ENCODE measurements around the gene CHRNA3. TPM values are rescaled to one million over a fixed set of nuclear protein-coding genes. Genes with fewer than 3 reads are reported as not detected.

Gene CHRNA3
- polyA plus RNA-seq, 6 donors from 2014 or later: not detected

DNA sequence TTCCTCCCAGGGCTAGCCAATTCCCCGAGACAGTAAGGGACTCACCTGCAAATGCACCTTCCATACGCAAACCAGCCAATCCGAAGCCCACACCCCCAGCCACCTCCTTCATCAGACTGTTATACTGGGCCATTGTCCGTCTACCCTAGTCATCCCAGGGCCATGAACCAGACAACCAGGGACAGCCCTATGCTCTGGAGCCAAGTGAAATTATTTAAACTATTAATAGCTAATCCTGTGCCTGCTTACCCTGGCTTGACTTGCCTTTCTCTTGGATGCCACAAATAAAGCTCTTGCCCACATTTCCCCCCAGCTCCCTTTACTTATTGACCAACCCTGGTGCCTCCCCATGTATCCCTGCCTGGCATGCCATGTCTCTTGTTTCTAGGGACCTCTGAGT is 24.2 kb upstream of the CHRNA3 start:
- peaks cover 0 to 12% (median 5%) of the 10 kb centered on the region in 3 donors for H3K27me3 Mint-ChIP-seq
- H3K36me3 Mint-ChIP-seq: no peaks in the 10 kb centered on the region
- no peak for DNase-seq
- peaks cover 4 to 10% (median 8%) of the 10 kb centered on the region in 3 donors for H3K4me1 Mint-ChIP-seq
- peak overlapping the region in 1 of 6 donors; percentile 52 for H3K27ac Mint-ChIP-seq
- H3K4me3 Mint-ChIP-seq: no peak overlapping the region
- no peak for ATAC-seq (ENCODE audit: low read depth in 2 of 2)
- H3K9me3 Mint-ChIP-seq: no peaks in the 10 kb centered on the region

DNA sequence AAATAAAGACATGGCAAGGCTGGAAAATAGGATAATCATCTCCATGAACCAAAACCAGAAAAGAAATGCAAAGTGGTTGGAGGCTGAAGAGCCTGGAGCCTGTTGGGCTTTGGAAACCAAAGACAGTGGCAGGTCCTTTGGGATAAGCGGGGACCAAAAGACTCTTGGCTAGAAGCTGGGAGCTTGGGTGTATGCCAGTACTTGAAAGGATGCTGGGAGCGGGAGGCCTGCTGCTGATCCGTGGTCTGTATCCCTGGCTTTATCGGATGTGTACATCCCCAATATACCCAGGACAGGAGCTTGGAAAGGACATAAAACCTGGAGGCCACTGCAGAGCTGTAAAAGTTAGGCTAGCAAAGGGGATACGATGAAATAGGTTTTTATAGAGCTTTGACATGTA is 21.5 kb upstream of the CHRNA3 start:
- Mint-ChIP-seq H3K27me3 (peaks cover 0 to 14% (median 7%) of the 10 kb centered on the region in 3 donors), H3K4me1 (peaks cover 4 to 10% (median 8%) of the 10 kb centered on the region in 3 donors), H3K36me3 (no peaks in the 10 kb centered on the region), H3K9me3 (no peaks in the 10 kb centered on the region), H3K27ac (no peak overlapping the region), H3K4me3 (peak overlapping the region in 2 of 8 donors; percentile 22 to 78)
- DNase-seq (no peak), ATAC-seq (ENCODE audit: low read depth in 2 of 2) (no peak)

DNA sequence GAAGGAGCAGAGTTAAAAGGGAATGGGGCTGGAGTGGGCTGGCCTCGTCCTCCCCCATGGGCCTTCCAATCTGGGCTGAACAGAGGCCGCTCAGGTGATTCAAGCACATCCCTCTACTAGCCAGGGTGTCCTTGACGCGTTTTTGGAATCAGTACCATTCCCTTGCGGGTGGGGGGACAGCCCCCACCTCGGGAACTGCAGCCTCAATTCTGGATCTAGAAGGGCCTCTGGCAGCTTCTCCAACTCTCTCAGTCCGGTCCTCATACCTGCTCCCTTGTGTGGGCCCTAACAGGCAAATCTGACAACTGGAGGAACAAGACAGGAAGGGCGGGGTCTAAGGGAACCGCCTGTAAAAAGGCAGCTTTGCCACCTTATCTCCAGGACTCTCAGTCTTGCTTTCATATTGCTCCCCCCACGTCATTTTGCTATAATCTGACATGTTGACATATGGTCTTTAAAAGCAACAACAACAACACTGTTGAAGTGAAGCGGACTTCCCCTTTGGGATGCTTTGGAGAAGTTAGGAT is 21.0 kb upstream of the CHRNA3 start:
- no peak for DNase-seq
- peak overlapping the region in 2 of 6 donors; percentile 23 to 31 for H3K27ac Mint-ChIP-seq
- peaks cover 4 to 10% (median 8%) of the 10 kb centered on the region in 3 donors for H3K4me1 Mint-ChIP-seq
- H3K27me3 Mint-ChIP-seq: peaks cover 0 to 18% (median 12%) of the 10 kb centered on the region in 3 donors
- peak overlapping the region; percentile 48 to 88 (median 78) for H3K4me3 Mint-ChIP-seq
- no peaks in the 10 kb centered on the region for H3K9me3 Mint-ChIP-seq
- ATAC-seq (ENCODE audit: low read depth in 2 of 2): no peak
- no peaks in the 10 kb centered on the region for H3K36me3 Mint-ChIP-seq

DNA sequence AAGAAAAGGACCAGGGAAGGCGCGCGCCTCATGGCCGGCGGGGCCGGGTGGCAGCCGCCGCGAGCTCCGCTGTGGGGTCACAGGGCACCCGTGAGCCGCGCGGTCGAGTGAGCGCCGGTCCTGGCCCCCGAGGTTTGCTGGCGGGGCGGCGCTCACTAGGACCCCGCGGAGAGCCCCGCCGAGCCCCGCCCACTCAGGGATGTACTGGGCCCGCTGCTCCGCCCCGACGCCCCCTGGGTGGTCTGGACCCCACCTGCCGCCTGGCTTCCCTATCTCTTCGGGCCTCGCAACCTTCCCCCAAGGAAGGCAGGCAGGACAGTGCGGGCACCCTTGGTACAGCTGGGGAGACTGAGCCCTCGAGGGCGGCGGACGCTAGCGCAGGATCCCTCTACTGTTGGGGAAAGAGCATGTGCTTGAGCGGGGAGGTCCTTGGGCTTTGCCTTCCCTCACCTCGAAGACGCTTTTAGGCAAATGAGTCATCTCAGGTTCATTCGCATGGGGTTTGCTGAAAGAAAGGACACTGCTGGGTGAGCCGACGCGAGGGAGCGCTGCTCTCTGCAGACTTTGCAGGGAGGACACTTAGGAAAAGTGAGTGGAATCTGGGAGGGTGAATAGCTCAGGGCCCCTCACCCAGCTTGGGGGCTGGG is 20.4 kb upstream of the CHRNA3 start, which contains the start of gene CHRNB4:
Gene CHRNB4 (minus strand): TSS at position 109 of the 647 bp plus-strand sequence. CDS start 77 bp downstream, at position 32.
- Mint-ChIP-seq H3K36me3 (no peaks in the 10 kb centered on the region), H3K27ac (peak within 1 kb of the TSS in 2 of 6 donors; percentile 23 to 31), H3K9me3 (peaks cover 0 to under 1% (median 0%) of the 10 kb centered on the region in 7 donors), H3K27me3 (peaks cover 5 to 23% (median 18%) of the 10 kb centered on the region in 3 donors), H3K4me3 (peak within 1 kb of the TSS; percentile 48 to 88 (median 80)), H3K4me1 (peaks cover 4 to 10% (median 8%) of the 10 kb centered on the region in 3 donors)
- ATAC-seq (ENCODE audit: low read depth in 2 of 2) (peak; percentile 61 to 68), DNase-seq (peak; percentile 14)

DNA sequence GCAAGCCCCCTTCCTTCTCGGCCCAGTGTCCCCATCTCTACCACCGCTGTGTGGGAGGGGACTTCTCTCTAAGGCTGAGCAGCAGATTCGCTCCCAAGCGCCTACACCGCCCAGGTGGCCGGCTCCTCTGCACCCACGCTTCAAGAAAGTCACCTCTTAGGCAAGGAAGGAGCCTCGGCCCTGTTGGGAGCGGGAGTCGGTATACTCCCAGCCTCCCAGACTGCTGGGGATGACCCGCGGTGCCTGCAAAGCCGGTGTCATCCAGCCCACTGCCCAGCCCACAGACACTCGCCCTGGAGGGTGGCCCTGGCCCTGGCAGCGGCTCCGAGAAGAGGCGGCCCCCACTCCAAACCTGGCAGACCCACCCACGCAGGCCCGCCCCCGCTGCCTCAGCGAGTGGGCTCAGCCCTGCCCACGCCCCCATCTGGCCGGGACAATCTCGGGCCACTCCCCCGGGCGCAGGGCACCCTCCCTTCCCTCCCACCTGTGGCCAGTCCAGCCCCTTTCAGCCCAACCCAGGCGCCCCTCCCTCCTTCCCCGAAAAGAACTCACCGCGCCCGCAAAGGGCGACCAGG is 19.8 kb upstream of the CHRNA3 start:
- no peak for DNase-seq
- H3K9me3 Mint-ChIP-seq: peaks cover 0 to 2% (median 0%) of the 10 kb centered on the region in 7 donors
- H3K27me3 Mint-ChIP-seq: peaks cover 5 to 24% (median 22%) of the 10 kb centered on the region in 3 donors
- no peaks in the 10 kb centered on the region for H3K36me3 Mint-ChIP-seq
- peak overlapping the region in 7 of 8 donors; percentile 12 to 88 (median 78) for H3K4me3 Mint-ChIP-seq
- H3K27ac Mint-ChIP-seq: no peak overlapping the region
- H3K4me1 Mint-ChIP-seq: peaks cover 4 to 10% (median 8%) of the 10 kb centered on the region in 3 donors
- ATAC-seq (ENCODE audit: low read depth in 2 of 2): peak; percentile 17 to 22

DNA sequence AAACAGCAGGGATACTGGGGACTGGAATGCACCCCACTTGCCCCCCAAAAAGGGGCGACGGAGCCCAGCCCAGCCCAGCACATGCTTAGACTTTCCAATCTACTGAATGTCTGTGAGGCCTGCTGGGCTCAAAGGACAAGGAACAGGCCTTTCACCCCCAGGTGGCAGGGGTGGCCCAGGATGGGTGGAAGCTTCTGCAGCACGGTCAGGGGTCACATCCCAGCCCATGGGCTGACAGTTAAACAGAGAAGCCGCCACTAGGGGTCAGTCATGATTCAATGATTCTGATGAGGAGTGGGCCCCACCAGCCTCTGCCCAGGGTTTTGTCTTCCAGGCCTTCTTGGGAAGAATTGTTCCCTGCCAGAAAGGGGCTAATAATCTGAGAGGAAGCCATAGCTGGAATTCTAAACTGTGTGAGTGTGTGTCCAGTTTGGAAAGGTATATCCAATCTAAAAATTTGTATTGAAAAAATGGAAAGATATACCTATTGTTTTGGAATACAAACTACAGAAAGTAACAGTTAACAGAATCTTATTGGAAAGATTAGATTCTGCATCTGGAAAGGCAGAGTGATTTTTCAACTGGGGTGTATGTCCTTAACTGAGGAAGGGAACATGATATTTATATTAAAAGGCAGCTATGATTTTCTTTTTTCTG is 18.0 kb upstream of the CHRNA3 start:
- H3K9me3 Mint-ChIP-seq: peaks cover 0 to 4% (median 2%) of the 10 kb centered on the region in 7 donors
- H3K4me3 Mint-ChIP-seq: peak overlapping the region in 1 of 8 donors; percentile 15
- peak overlapping the region in 1 of 6 donors; percentile 33 for H3K27ac Mint-ChIP-seq
- peaks cover 0 to 2% of the 10 kb centered on the region in 2 donors for H3K36me3 Mint-ChIP-seq
- DNase-seq (peak; percentile 29), ATAC-seq (ENCODE audit: low read depth in 2 of 2) (peak; percentile 65 to 67)
- H3K27me3 Mint-ChIP-seq: peaks cover 5 to 26% (median 24%) of the 10 kb centered on the region in 3 donors
- peaks cover 4 to 10% (median 8%) of the 10 kb centered on the region in 3 donors for H3K4me1 Mint-ChIP-seq

DNA sequence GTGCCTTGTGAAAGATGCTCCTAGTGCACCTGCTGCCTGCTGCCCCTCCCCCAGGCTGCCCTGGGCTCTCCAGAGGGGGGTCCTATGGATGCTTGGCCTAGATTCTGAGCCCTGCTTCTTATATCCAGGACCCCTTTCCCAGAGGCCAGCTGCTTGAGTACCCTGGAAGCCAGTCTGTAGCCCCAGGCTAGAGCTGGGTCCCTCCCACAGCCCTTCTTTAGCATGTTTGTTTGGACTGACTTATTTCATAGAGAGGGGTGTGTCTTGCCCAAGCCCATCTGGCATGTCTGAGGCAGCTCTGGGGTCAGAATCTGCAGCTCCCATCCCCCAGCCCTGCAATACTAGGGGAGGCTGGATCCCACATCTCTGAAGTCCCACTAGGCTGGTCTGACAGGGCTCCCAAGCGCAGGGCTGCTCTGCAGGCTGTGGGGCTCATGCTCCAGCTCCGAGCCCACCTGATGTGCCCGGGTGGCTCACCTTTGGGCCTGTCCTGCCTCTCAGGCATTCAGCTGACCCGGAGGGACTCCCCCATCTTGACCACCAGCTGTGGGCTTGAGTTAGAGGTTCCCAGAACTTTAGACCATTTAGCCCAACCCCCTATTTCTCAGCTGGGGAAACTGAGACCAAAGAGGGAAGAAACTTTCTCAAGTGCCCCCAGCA is 17.1 kb upstream of the CHRNA3 start:
- peaks cover 7 to 35% (median 33%) of the 10 kb centered on the region in 3 donors for H3K27me3 Mint-ChIP-seq
- H3K4me1 Mint-ChIP-seq: peaks cover 4 to 10% (median 8%) of the 10 kb centered on the region in 3 donors
- DNase-seq: no peak
- ATAC-seq (ENCODE audit: low read depth in 2 of 2): no peak
- no peak overlapping the region for H3K27ac Mint-ChIP-seq
- no peak overlapping the region for H3K4me3 Mint-ChIP-seq
- H3K9me3 Mint-ChIP-seq: peaks cover 5 to 13% (median 8%) of the 10 kb centered on the region in 7 donors
- peaks cover 0 to 11% of the 10 kb centered on the region in 2 donors for H3K36me3 Mint-ChIP-seq

DNA sequence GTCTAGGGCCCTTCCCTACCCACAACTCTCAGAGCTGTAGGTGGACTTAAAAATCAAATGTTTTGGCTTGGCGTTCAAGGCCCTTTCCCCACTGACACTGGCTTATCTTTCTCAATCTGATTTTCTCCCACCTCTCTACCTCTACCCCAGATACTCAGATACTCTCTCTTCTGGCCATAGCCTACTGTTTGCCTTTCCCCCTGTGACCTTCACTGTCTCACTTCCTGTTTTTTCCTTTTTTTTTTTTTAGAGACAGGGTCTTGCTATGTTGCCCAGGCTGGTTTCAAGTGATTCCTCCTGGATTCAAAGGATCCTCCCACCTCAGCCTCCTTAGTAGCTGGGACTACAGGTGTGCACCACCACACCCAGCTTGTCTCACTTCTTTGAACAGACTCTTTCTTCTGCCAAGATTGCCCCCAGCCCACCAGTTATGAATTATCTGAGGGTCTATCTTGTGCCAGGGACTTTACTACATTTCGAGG is 15.6 kb upstream of the CHRNA3 start:
- H3K4me3 Mint-ChIP-seq: no peak overlapping the region
- peaks cover 3 to 5% (median 4%) of the 10 kb centered on the region in 3 donors for H3K4me1 Mint-ChIP-seq
- no peak for DNase-seq
- H3K27me3 Mint-ChIP-seq: peaks cover 18 to 40% (median 39%) of the 10 kb centered on the region in 3 donors
- ATAC-seq (ENCODE audit: low read depth in 2 of 2): no peak
- H3K27ac Mint-ChIP-seq: no peak overlapping the region
- peaks cover 5 to 18% (median 11%) of the 10 kb centered on the region in 7 donors for H3K9me3 Mint-ChIP-seq
- H3K36me3 Mint-ChIP-seq: peaks cover 0 to 16% of the 10 kb centered on the region in 2 donors

DNA sequence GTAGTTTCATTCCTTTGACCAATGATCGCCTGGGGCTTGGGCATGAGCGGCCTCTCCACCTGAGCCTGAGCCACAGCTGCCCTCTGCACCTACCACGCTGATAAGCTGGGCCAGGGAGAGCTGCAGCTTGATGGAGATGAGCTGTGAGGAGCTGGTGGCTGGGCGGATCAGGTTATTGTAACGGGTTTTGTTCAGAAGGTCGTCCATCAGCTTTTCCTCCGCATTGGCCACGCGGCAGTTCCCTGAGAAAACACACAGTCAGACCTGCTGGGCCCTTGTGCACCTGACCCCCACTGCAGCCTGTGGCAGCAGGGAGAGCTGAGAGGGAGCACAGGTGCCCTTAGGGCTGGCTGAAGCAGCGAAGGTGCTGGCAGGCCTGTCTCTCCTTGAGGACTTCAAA is 14.6 kb upstream of the CHRNA3 start:
- DNase-seq (no peak), ATAC-seq (ENCODE audit: low read depth in 2 of 2) (no peak)
- peaks cover 5 to 18% (median 11%) of the 10 kb centered on the region in 7 donors for H3K9me3 Mint-ChIP-seq
- no peaks in the 10 kb centered on the region for H3K4me1 Mint-ChIP-seq
- peaks cover 18 to 38% (median 36%) of the 10 kb centered on the region in 3 donors for H3K27me3 Mint-ChIP-seq
- peaks cover 0 to 16% of the 10 kb centered on the region in 2 donors for H3K36me3 Mint-ChIP-seq
- no peak overlapping the region for H3K4me3 Mint-ChIP-seq
- H3K27ac Mint-ChIP-seq: no peak overlapping the region

DNA sequence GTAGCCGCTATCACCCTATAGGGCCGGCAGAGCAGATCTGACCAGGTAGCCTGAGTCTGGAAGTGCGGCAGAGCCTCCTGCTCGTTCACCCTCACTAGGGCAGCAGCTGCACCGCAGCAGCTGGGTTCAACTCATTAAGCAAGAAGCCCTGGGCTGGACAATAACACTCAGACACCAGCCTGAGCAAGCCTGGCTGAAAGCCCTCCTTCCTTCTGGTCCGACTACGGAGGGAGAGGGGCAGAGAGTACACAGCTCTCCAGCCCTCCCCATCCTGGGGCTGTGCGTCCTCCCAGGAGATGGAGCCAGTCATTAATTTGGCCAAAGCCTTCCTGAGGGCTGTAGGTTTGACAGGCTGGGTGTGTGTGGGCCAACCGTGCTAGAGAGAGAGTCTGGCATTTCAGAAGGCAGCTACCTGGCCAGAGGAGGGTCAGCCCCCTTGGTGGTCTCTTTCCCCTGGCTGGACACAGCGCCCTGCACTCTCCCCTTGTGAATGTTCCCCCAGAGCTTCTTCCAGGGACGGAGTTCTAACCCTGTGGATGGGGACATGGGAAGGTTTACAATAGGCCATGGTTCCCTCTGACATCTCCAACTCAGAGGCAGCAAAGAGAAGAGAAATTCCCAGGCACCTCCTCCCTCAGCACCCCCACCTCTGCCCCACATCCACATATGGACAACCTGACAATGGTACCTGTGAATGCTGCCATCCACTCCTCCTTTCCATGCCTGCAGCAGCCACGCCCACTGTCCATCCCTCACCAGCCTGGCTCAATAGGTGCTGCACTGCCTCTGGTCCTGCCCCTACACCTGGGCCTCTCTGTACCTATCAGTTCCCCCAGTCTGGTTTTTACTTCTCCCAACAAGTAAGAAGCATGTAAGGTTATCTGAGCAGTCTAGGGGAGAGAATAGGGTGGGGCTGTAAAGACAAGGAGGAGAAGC is 13.7 kb upstream of the CHRNA3 start:
- Mint-ChIP-seq H3K36me3 (peaks cover 0 to 16% of the 10 kb centered on the region in 2 donors), H3K27me3 (peaks cover 18 to 42% (median 39%) of the 10 kb centered on the region in 3 donors), H3K4me3 (no peak overlapping the region), H3K9me3 (peaks cover 5 to 18% (median 11%) of the 10 kb centered on the region in 7 donors), H3K4me1 (no peaks in the 10 kb centered on the region), H3K27ac (peak overlapping the region in 1 of 6 donors; percentile 71)
- DNase-seq (no peak), ATAC-seq (ENCODE audit: low read depth in 2 of 2) (no peak)

DNA sequence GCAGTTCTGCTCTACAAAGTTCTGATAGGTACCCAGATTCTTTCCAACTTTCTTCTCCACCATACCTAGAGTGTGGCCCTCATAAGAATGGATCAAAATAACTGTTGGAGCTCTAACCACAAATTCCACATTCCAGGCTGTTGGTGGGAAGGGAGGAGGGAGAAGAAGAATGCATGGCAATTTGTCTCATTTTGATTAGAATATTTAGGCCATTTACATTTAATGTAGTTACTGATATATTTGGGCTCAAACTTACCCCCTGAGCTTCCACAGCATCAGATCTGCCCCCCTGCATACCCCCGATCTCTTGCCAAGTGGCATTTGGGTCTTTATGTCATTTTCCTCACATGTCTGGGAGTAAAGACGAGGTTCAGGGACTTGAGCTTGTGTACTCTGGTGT is 12.6 kb upstream of the CHRNA3 start:
- Mint-ChIP-seq H3K27ac (no peak overlapping the region), H3K4me1 (no peaks in the 10 kb centered on the region), H3K4me3 (no peak overlapping the region), H3K9me3 (peaks cover 5 to 18% (median 11%) of the 10 kb centered on the region in 7 donors), H3K27me3 (peaks cover 18 to 54% (median 50%) of the 10 kb centered on the region in 3 donors), H3K36me3 (peaks cover 0 to 16% of the 10 kb centered on the region in 2 donors)
- no peak for DNase-seq
- ATAC-seq (ENCODE audit: low read depth in 2 of 2): no peak
